Liver (tissue), 9 donors: ENCODE measurements around the gene PWWP2A. TPM values are rescaled to one million over a fixed set of nuclear protein-coding genes. Genes with fewer than 3 reads are reported as not detected.

Experiments
- DNase-seq: peaks from one replicate; pipeline ENCODE4 v3.0.0-alpha.2; 2017; ENCODE audit warnings: low spot score
- H3K27ac ChIP-seq, 2 donors: one replicate each; pipeline ENCODE4 v1.7.0; 2013; ENCODE audit warnings: inconsistent platforms in 2 of 2, low read length in 2 of 2, control low read depth in 1 of 2, low read depth in 1 of 2, mild to moderate bottlenecking in 1 of 2
- H3K27me3 ChIP-seq, 4 donors: one replicate each; pipeline versions ENCODE4 v1.6.1 to v1.7.0; 2013; ENCODE audit warnings: low read length in 3 of 4, inconsistent platforms in 1 of 4, mild to moderate bottlenecking in 1 of 4, moderate library complexity in 1 of 4; ENCODE audit not compliant: control insufficient read depth in 4 of 4, insufficient read depth in 4 of 4
- H3K36me3 ChIP-seq, 4 donors: one replicate each; pipeline versions ENCODE4 v1.6.1 to v1.7.0; 2013; ENCODE audit warnings: low read length in 3 of 4, mild to moderate bottlenecking in 3 of 4, low read depth in 1 of 4, moderate library complexity in 1 of 4; ENCODE audit not compliant: control insufficient read depth in 4 of 4, insufficient read depth in 3 of 4
- H3K4me1 ChIP-seq, 4 donors: one replicate each; pipeline versions ENCODE4 v1.6.1 to v1.7.0; 2013; ENCODE audit warnings: low read length in 3 of 4, mild to moderate bottlenecking in 3 of 4, moderate library complexity in 1 of 4; ENCODE audit not compliant: control insufficient read depth in 4 of 4, insufficient read depth in 4 of 4
- H3K4me3 ChIP-seq, 3 donors: one replicate each; pipeline versions ENCODE4 v1.6.1 to v1.7.0; 2013; ENCODE audit warnings: low read length in 3 of 3, control low read depth in 1 of 3, low read depth in 1 of 3, mild to moderate bottlenecking in 1 of 3
- H3K9ac ChIP-seq, 2 donors: one replicate each; pipeline ENCODE4 v1.7.0; 2013; ENCODE audit warnings: low read length in 2 of 2, mild to moderate bottlenecking in 2 of 2, moderate library complexity in 2 of 2, control low read depth in 1 of 2, low read depth in 1 of 2
- H3K9me3 ChIP-seq, 4 donors: one replicate each; pipeline versions ENCODE4 v1.6.1 to v1.7.0; 2013; ENCODE audit warnings: low read length in 3 of 4; ENCODE audit not compliant: control insufficient read depth in 4 of 4
- EGR1 ChIP-seq, 2 donors: IDR thresholded peaks; 2 replicates each; pipeline ENCODE4 v1.6.1; 2016 to 2018; ENCODE audit warnings: antibody characterized with exemption in 2 of 2, low read depth in 2 of 2
- FOXA1 ChIP-seq: IDR thresholded peaks from 2 replicates; pipeline ENCODE4 v1.6.1; 2016; ENCODE audit warnings: antibody characterized with exemption
- FOXA2 ChIP-seq: IDR thresholded peaks from 2 replicates; pipeline ENCODE4 v1.6.1; 2016; ENCODE audit warnings: antibody characterized with exemption
- GABPA ChIP-seq, 2 donors: IDR thresholded peaks in 1 of 2; conservative IDR thresholded peaks in 1 of 2; 2 replicates each; pipeline ENCODE4 v1.6.1; 2016; ENCODE audit warnings: antibody characterized with exemption in 2 of 2, mild to moderate bottlenecking in 1 of 2, moderate library complexity in 1 of 2
- HNF4A ChIP-seq, 2 donors: conservative IDR thresholded peaks; 2 replicates each; pipeline ENCODE4 v1.6.1; 2016; ENCODE audit warnings: antibody characterized with exemption in 2 of 2, mild to moderate bottlenecking in 2 of 2
- HNF4G ChIP-seq: IDR thresholded peaks from 2 replicates; pipeline ENCODE4 v1.6.1; 2016; ENCODE audit warnings: antibody characterized with exemption
- JUND ChIP-seq, 2 donors: IDR thresholded peaks; 2 replicates each; pipeline ENCODE4 v1.6.1; 2016; ENCODE audit warnings: antibody characterized with exemption in 2 of 2
- NR2F2 ChIP-seq: IDR thresholded peaks from 2 replicates; pipeline ENCODE4 v1.6.1; 2016; ENCODE audit warnings: antibody characterized with exemption
- RAD21 ChIP-seq, 2 donors: IDR thresholded peaks; 2 replicates each; pipeline ENCODE4 v1.6.1; 2016; ENCODE audit warnings: antibody characterized with exemption in 2 of 2, mild to moderate bottlenecking in 2 of 2
- RXRA ChIP-seq, 2 donors: IDR thresholded peaks; 2 replicates each; pipeline ENCODE4 v1.6.1; 2017 to 2018; ENCODE audit warnings: antibody characterized with exemption in 2 of 2, mild to moderate bottlenecking in 1 of 2
- SP1 ChIP-seq: IDR thresholded peaks from 2 replicates; pipeline ENCODE4 v1.6.1; 2018; ENCODE audit warnings: antibody characterized with exemption, mild to moderate bottlenecking
- TAF1 ChIP-seq: conservative IDR thresholded peaks from 2 replicates; pipeline ENCODE4 v1.6.1; 2016; ENCODE audit warnings: antibody characterized with exemption, mild to moderate bottlenecking
- YY1 ChIP-seq: IDR thresholded peaks from 2 replicates; pipeline ENCODE4 v1.6.1; 2016; ENCODE audit warnings: antibody characterized with exemption, mild to moderate bottlenecking
- WGBS: extraction: QIAGEN DNeasy Blood & Tissue Kit; methylation state at CpG from one replicate; pipeline ENCODE4 v1.1.7; 2013; 5-methylcytosine and 5-hydroxymethylcytosine counted together
- polyA plus RNA-seq, 2 donors: library from polyadenylated mRNA; stranded (reverse) in 1 of 2; unstranded in 1 of 2; fragments of 200-250 nt in 1 of 2; fragments of >200 nt in 1 of 2; fragmentation: Nextera tagmentation in 1 of 2; extraction: Ambion mirVana in 1 of 2; gene quantifications; one replicate each; pipeline versions ENCODE4 v1.2.1 to v1.2.3, GENCODE V29; 2013 to 2015
- total RNA-seq, 2 donors: library from RNA; depleted of rRNA; stranded (reverse); fragments of >200 nt; gene quantifications; one replicate each; pipeline ENCODE4 v1.2.3, GENCODE V29; 2014
- TF ChIP-seq, protein P1 (sequence below): IDR thresholded peaks from 2 replicates; pipeline ENCODE4 v1.6.1; 2016; ENCODE audit warnings: antibody characterized with exemption
- TF ChIP-seq, protein P2 (sequence below): IDR thresholded peaks from 2 replicates; pipeline ENCODE4 v1.6.1; 2016; ENCODE audit warnings: antibody characterized with exemption, mild to moderate bottlenecking
- TF ChIP-seq, protein P3 (sequence below): fragments of 150-350 bp; IDR thresholded peaks from 2 replicates; pipeline ENCODE4 v1.5.1; 2017; ENCODE audit warnings: improper control_type of control experiment, low read depth, low read length; ENCODE audit not compliant: missing input control
- TF ChIP-seq, protein P4 (sequence below): IDR thresholded peaks from 2 replicates; pipeline ENCODE4 v1.6.1; 2016; ENCODE audit warnings: antibody characterized with exemption
- TF ChIP-seq, protein P5 (sequence below): IDR thresholded peaks from 2 replicates; pipeline ENCODE4 v1.6.1; 2016; ENCODE audit warnings: antibody characterized with exemption
- donor health status: healthy.
- donor health status: healthy.
- donor health status: healthy.
- donor health status: healthy.
- donor health status: healthy.

PWWP2A gene
- total and polyA plus RNA-seq, 4 donors: 4.8 to 14.6 (median 8.2) TPM

DNA sequence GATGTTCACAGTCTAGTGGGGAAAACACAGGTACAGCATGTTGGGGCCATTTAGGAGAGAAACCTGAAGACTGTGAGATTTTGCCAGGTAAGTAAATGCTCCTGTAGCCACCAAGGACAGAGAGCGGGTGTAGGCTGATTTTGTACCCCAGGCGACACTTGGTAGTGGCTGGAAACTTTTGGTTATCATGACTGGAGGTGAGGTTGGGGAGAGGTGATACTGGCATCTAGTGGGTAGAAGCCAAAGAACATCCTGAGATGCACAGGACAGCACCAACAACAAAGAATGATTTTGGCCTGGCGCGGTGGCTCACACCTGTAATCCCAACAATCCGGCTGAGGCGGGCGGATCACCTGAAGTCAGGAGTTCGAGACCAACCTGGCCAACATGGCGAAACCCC lies 38.8 kb upstream of the PWWP2A start:
- TF ChIP-seq, protein P1, sequence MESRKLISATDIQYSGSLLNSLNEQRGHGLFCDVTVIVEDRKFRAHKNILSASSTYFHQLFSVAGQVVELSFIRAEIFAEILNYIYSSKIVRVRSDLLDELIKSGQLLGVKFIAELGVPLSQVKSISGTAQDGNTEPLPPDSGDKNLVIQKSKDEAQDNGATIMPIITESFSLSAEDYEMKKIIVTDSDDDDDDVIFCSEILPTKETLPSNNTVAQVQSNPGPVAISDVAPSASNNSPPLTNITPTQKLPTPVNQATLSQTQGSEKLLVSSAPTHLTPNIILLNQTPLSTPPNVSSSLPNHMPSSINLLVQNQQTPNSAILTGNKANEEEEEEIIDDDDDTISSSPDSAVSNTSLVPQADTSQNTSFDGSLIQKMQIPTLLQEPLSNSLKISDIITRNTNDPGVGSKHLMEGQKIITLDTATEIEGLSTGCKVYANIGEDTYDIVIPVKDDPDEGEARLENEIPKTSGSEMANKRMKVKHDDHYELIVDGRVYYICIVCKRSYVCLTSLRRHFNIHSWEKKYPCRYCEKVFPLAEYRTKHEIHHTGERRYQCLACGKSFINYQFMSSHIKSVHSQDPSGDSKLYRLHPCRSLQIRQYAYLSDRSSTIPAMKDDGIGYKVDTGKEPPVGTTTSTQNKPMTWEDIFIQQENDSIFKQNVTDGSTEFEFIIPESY: no peak
- TF ChIP-seq RXRA (IDR thresholded peaks at IDR 0.05) (no peak), JUND (IDR thresholded peaks at IDR 0.05) (no peak), RAD21 (IDR thresholded peaks at IDR 0.05) (no peak), HNF4A (conservative IDR thresholded peaks at IDR 0.05) (no peak), NR2F2 (no peak), YY1 (no peak), HNF4G (no peak), TAF1 (no peak), GABPA (IDR thresholded peaks at IDR 0.05 in 1 of 2, conservative IDR thresholded peaks at IDR 0.05 in 1 of 2) (no peak), FOXA1 (no peak), FOXA2 (no peak), EGR1 (IDR thresholded peaks at IDR 0.05; ENCODE audit: low read depth in 2 of 2) (no peak), SP1 (no peak)
- TF ChIP-seq, protein P2, sequence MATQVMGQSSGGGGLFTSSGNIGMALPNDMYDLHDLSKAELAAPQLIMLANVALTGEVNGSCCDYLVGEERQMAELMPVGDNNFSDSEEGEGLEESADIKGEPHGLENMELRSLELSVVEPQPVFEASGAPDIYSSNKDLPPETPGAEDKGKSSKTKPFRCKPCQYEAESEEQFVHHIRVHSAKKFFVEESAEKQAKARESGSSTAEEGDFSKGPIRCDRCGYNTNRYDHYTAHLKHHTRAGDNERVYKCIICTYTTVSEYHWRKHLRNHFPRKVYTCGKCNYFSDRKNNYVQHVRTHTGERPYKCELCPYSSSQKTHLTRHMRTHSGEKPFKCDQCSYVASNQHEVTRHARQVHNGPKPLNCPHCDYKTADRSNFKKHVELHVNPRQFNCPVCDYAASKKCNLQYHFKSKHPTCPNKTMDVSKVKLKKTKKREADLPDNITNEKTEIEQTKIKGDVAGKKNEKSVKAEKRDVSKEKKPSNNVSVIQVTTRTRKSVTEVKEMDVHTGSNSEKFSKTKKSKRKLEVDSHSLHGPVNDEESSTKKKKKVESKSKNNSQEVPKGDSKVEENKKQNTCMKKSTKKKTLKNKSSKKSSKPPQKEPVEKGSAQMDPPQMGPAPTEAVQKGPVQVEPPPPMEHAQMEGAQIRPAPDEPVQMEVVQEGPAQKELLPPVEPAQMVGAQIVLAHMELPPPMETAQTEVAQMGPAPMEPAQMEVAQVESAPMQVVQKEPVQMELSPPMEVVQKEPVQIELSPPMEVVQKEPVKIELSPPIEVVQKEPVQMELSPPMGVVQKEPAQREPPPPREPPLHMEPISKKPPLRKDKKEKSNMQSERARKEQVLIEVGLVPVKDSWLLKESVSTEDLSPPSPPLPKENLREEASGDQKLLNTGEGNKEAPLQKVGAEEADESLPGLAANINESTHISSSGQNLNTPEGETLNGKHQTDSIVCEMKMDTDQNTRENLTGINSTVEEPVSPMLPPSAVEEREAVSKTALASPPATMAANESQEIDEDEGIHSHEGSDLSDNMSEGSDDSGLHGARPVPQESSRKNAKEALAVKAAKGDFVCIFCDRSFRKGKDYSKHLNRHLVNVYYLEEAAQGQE: no peak
- TF ChIP-seq, protein P3, sequence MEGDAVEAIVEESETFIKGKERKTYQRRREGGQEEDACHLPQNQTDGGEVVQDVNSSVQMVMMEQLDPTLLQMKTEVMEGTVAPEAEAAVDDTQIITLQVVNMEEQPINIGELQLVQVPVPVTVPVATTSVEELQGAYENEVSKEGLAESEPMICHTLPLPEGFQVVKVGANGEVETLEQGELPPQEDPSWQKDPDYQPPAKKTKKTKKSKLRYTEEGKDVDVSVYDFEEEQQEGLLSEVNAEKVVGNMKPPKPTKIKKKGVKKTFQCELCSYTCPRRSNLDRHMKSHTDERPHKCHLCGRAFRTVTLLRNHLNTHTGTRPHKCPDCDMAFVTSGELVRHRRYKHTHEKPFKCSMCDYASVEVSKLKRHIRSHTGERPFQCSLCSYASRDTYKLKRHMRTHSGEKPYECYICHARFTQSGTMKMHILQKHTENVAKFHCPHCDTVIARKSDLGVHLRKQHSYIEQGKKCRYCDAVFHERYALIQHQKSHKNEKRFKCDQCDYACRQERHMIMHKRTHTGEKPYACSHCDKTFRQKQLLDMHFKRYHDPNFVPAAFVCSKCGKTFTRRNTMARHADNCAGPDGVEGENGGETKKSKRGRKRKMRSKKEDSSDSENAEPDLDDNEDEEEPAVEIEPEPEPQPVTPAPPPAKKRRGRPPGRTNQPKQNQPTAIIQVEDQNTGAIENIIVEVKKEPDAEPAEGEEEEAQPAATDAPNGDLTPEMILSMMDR: no peak
- TF ChIP-seq, protein P4, sequence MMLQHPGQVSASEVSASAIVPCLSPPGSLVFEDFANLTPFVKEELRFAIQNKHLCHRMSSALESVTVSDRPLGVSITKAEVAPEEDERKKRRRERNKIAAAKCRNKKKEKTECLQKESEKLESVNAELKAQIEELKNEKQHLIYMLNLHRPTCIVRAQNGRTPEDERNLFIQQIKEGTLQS: no peak
- TF ChIP-seq, protein P5, sequence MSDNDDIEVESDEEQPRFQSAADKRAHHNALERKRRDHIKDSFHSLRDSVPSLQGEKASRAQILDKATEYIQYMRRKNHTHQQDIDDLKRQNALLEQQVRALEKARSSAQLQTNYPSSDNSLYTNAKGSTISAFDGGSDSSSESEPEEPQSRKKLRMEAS: no peak
- Histone ChIP-seq H3K27me3 (peaks cover 0 to 2% (median 0%) of the 10 kb centered on the region in 4 donors), H3K4me3 (no peak overlapping the region), H3K9me3 (no peaks in the 10 kb centered on the region), H3K4me1 (no peaks in the 10 kb centered on the region), H3K36me3 (no peaks in the 10 kb centered on the region), H3K9ac (no peak overlapping the region), H3K27ac (no peak overlapping the region)
- DNase-seq: no peak
- 94% methylated on average over 9 of the region's 9 CpGs for WGBS
